DOHH2 (cell line): ENCODE measurements around the gene UXS1.

Experiments used
- H3F3A ChIP-seq: fragments of 200-600 bp; sonication (generic), shearing (Covaris generic); 2 replicates; pipeline ENCODE4 v1.6.0; 2016; ENCODE audit warnings: antibody characterized with exemption, mild to moderate bottlenecking; ENCODE audit not compliant: control insufficient read depth, insufficient read depth
- H3K27ac ChIP-seq: fragments of 200-600 bp; sonication (generic); 2 replicates; pipeline ENCODE4 v1.5.1; 2014; ENCODE audit warnings: low read depth, mild to moderate bottlenecking, low read length, moderate library complexity
- H3K27me3 ChIP-seq: fragments of 200-600 bp; sonication (generic); 2 replicates; pipeline ENCODE4 v1.6.1; 2014; ENCODE audit warnings: mild to moderate bottlenecking, low read length, mixed read lengths; ENCODE audit not compliant: control insufficient read depth
- H3K36me3 ChIP-seq: fragments of 200-600 bp; sonication (generic); 2 replicates; pipeline ENCODE4 v1.6.1; 2014; ENCODE audit warnings: mild to moderate bottlenecking, low read length, moderate library complexity, mixed read lengths; ENCODE audit not compliant: control insufficient read depth
- H3K4me1 ChIP-seq: fragments of 200-600 bp; sonication (generic); 2 replicates; pipeline ENCODE4 v1.6.1; 2014; ENCODE audit warnings: mild to moderate bottlenecking, low read length, mixed read lengths; ENCODE audit not compliant: control insufficient read depth
- H3K4me2 ChIP-seq: fragments of 200-600 bp; sonication (generic); 2 replicates; pipeline ENCODE4 v1.6.0; 2014; ENCODE audit warnings: mild to moderate bottlenecking, low read length, moderate library complexity
- H3K4me3 ChIP-seq: fragments of 200-600 bp; sonication (generic); 2 replicates; pipeline ENCODE4 v1.5.1; 2014; ENCODE audit warnings: mild to moderate bottlenecking, low read length, mixed read lengths
- H3K79me2 ChIP-seq: fragments of 200-600 bp; sonication (generic); 2 replicates; pipeline ENCODE4 v1.6.1; 2014; ENCODE audit warnings: mild to moderate bottlenecking, low read length, mixed read lengths; ENCODE audit not compliant: control insufficient read depth
- H3K9me2 ChIP-seq: fragments of 200-600 bp; sonication (generic); replicated peaks from 2 replicates; pipeline ENCODE4 v1.6.1; 2014; ENCODE audit warnings: mild to moderate bottlenecking, low read length, mixed read lengths; ENCODE audit not compliant: control insufficient read depth
- H3K9me3 ChIP-seq: fragments of 200-600 bp; sonication (generic); 2 replicates; pipeline ENCODE4 v1.6.1; 2014; ENCODE audit warnings: antibody characterized with exemption, low read length, mixed read lengths; ENCODE audit not compliant: control insufficient read depth, insufficient read depth
- H4K20me1 ChIP-seq: fragments of 200-600 bp; sonication (generic); 2 replicates; pipeline ENCODE4 v1.6.0; 2014; ENCODE audit warnings: low read depth, mild to moderate bottlenecking, antibody characterized with exemption, low read length, moderate library complexity; ENCODE audit not compliant: control insufficient read depth, insufficient read depth
- EZH2phosphoT487 ChIP-seq: fragments of 200-600 bp; sonication (generic); IDR thresholded peaks from 2 replicates; pipeline ENCODE4 v1.6.1; 2017; ENCODE audit warnings: borderline replicate concordance, mild to moderate bottlenecking, antibody characterized with exemption, low read length, moderate library complexity, mixed read lengths
- TF ChIP-seq, protein P1 (sequence below): fragments of 200-600 bp; sonication (generic); IDR thresholded peaks from one replicate; pipeline ENCODE4 v1.5.1; 2014; ENCODE audit warnings: antibody characterized with exemption, mild to moderate bottlenecking, low read depth, low read length; ENCODE audit not compliant: poor library complexity, severe bottlenecking

Gene UXS1

DNA sequence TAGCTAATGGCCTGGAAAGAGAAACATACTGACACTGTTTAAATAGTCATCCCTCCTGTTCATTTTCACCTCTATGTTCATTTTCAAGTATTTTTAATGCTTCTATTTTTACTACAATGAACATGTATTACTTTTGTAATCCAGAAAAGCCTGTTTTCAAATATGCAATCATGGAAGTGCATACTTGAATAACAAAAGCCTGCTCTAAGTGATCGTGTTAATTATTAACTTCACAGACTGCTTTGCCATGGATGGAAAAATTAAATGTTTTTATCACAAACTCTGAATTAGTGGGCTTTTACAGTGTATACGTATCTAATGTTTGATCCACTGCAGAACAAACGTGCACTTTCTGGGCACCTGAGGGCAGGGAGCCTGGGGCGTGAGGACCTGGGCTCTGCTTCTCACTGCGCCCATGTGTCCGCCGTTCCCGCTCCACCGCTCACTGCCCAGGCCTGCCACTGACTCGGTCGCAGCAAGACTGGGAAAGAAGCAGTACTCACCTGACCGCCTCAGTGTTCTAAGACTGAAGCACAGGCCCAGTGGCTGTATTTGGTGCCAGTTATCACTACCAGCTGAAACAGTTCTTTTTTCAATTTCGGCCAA is 80.6 kb downstream of the UXS1 start:
- no peaks in the 10 kb centered on the region for H3K27me3 ChIP-seq
- no peaks in the 10 kb centered on the region for H3K9me3 ChIP-seq
- H3K4me2 ChIP-seq = no peak overlapping the region
- H3F3A ChIP-seq = no peaks in the 10 kb centered on the region
- no peaks in the 10 kb centered on the region for H3K9me2 ChIP-seq
- H3K4me1 ChIP-seq = no peaks in the 10 kb centered on the region
- no peaks in the 10 kb centered on the region for H4K20me1 ChIP-seq
- H3K79me2 ChIP-seq = no peaks in the 10 kb centered on the region
- H3K4me3 ChIP-seq = no peak overlapping the region
- TF ChIP-seq EZH2phosphoT487 = no peak
- TF ChIP-seq, protein P1, sequence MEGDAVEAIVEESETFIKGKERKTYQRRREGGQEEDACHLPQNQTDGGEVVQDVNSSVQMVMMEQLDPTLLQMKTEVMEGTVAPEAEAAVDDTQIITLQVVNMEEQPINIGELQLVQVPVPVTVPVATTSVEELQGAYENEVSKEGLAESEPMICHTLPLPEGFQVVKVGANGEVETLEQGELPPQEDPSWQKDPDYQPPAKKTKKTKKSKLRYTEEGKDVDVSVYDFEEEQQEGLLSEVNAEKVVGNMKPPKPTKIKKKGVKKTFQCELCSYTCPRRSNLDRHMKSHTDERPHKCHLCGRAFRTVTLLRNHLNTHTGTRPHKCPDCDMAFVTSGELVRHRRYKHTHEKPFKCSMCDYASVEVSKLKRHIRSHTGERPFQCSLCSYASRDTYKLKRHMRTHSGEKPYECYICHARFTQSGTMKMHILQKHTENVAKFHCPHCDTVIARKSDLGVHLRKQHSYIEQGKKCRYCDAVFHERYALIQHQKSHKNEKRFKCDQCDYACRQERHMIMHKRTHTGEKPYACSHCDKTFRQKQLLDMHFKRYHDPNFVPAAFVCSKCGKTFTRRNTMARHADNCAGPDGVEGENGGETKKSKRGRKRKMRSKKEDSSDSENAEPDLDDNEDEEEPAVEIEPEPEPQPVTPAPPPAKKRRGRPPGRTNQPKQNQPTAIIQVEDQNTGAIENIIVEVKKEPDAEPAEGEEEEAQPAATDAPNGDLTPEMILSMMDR = no peak
- no peak overlapping the region for H3K27ac ChIP-seq
- no peaks in the 10 kb centered on the region for H3K36me3 ChIP-seq

DNA sequence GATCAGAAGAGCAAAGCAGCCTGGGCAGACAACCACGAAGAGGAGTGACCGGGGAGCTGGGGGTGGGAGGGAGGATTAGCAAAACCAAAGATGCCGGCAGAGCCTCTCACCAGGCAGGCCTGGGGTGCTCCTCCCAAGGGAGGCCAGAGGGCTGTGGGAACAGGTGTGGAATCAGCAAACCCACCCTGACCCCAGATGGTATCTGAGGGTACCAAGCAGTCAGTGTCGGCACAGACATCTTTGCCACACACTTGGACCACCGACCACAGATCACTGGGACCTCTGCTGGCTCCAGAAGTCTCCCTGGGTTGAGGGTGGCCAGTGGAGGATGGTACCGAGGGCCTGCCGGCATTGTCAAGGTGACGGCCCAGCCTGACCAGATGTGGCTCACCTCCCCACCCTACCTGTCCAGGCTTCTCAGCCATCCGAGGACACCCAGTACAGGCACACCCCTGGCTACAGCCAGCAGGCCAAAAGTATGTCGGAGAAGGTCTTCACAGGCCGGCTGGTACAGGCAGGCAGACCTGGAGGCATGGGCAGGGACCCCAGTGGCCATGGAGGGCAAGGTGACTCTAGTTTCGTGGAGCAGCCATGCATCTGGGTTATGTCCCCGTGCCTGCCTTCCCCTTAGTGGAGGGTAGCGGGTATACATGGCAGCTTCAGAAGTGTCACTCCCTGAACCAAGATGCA is 82.1 kb downstream of the UXS1 start:
- H3K4me3 ChIP-seq = no peak overlapping the region
- TF ChIP-seq EZH2phosphoT487 = no peak
- TF ChIP-seq, protein P1 = no peak
- no peak overlapping the region for H3K27ac ChIP-seq
- H3K9me3 ChIP-seq = no peaks in the 10 kb centered on the region
- no peaks in the 10 kb centered on the region for H3K36me3 ChIP-seq
- H3K4me2 ChIP-seq = no peak overlapping the region
- H3F3A ChIP-seq = no peaks in the 10 kb centered on the region
- no peaks in the 10 kb centered on the region for H3K27me3 ChIP-seq
- no peaks in the 10 kb centered on the region for H3K9me2 ChIP-seq
- no peaks in the 10 kb centered on the region for H3K4me1 ChIP-seq
- no peaks in the 10 kb centered on the region for H4K20me1 ChIP-seq
- no peaks in the 10 kb centered on the region for H3K79me2 ChIP-seq

DNA sequence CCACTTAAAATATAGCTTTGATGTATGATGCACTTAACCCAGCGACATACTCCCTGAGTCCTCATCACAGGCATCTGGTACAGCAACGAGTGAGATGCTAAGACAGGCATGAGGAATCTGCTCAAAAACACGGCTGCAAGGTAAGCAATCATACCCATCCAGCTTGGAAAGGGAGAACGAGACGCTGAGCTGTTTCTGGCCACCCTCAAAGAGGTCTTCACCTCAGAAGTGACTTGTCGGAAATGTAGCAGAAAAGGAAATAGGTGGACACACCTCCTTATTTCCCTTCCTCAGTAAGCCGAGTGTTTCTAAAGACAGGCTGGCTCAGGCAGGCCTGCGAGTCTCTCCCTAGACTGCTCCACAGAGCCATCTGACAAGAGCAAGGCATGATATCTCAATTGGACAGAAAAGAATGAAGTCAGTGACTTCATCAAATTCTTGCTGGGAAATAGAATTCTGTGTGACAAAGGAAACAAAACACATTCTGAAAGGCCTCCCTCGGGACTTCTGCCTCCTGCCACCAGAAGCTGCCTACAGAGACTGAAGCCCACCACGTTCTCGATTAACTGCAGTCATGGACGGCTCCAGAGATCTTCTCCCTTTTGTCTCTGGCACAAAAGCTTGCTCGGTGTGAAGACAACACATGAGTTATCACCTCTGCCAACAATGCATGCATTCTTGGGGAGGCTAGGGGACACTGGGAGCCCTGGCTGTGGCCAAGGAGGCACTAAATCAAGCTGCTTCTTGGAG is 84.3 kb downstream of the UXS1 start:
- Histone ChIP-seq H4K20me1 (no peaks in the 10 kb centered on the region), H3K27me3 (no peaks in the 10 kb centered on the region), H3K27ac (no peak overlapping the region), H3K9me3 (no peaks in the 10 kb centered on the region), H3K36me3 (no peaks in the 10 kb centered on the region), H3K79me2 (no peaks in the 10 kb centered on the region), H3K4me3 (no peak overlapping the region), H3F3A (no peaks in the 10 kb centered on the region), H3K9me2 (no peaks in the 10 kb centered on the region), H3K4me1 (no peaks in the 10 kb centered on the region), H3K4me2 (no peak overlapping the region)
- TF ChIP-seq EZH2phosphoT487 = no peak
- TF ChIP-seq, protein P1 = no peak
